GM20000 (cell line): ENCODE results near the gene CXCR5.
A peak's percentile ranks its signal among the peaks of the same experiment; 100 is the strongest.

Experiments
- DNase-seq: peaks from one replicate; pipeline ENCODE4 v3.0.0; 2012; ENCODE audit warnings: low spot score
- TF ChIP-seq, protein P1 (sequence below): IDR thresholded peaks from 2 replicates; pipeline ENCODE4 v1.5.1; 2012; ENCODE audit warnings: mild to moderate bottlenecking, control low read depth; ENCODE audit errors: extremely low read depth, missing control alignments

Gene CXCR5

DNA sequence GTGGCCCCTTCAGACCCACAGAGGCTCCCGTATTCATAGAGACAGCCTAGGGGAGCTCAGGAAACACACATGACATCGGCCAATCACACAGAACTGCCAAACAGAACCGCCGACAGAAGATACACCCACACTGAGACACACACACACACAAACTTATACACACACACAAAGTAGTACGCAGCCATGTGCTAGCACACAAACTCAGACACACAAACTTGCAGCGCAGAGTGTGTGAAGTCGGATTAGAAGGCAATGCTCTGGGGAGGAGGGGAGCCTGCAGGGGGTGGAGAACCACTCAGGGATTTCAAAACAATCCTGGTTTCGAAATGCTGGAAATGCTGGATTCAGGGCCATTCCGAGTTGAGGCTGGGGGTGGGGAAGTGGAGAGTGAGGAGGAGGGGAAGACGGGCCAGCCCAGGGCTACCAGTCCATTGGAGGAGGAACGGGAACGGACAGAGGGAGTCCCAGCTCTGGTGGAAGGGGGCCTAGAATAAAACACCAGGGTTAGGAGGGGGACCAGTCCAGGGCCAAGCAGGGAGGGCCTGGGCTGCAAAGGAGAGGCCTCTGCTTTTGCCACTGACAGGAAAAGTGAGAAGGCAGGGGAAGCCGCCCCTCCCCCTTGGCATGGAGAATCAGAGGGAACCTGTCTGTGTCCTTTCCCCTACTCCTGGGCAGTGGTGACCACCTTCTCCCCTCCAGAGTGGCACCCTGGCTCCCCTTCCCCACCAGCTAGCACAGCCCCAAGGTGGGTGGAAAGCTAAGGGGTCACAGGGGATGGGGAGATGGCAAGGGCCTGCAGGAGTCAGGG, 37.6 kb downstream of the CXCR5 start:
- TF ChIP-seq, protein P1, sequence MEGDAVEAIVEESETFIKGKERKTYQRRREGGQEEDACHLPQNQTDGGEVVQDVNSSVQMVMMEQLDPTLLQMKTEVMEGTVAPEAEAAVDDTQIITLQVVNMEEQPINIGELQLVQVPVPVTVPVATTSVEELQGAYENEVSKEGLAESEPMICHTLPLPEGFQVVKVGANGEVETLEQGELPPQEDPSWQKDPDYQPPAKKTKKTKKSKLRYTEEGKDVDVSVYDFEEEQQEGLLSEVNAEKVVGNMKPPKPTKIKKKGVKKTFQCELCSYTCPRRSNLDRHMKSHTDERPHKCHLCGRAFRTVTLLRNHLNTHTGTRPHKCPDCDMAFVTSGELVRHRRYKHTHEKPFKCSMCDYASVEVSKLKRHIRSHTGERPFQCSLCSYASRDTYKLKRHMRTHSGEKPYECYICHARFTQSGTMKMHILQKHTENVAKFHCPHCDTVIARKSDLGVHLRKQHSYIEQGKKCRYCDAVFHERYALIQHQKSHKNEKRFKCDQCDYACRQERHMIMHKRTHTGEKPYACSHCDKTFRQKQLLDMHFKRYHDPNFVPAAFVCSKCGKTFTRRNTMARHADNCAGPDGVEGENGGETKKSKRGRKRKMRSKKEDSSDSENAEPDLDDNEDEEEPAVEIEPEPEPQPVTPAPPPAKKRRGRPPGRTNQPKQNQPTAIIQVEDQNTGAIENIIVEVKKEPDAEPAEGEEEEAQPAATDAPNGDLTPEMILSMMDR: no peak
- DNase-seq: no peak

- no peak for DNase-seq
- TF ChIP-seq, protein P1: no peak
Observed at GRCh38 chr11:118921929-118922744, 38.4 kb downstream of the CXCR5 start.

- DNase-seq: no peak
- TF ChIP-seq, protein P1: no peak
Observed at GRCh38 chr11:118922745-118923627, 39.3 kb downstream of the CXCR5 start.

DNA sequence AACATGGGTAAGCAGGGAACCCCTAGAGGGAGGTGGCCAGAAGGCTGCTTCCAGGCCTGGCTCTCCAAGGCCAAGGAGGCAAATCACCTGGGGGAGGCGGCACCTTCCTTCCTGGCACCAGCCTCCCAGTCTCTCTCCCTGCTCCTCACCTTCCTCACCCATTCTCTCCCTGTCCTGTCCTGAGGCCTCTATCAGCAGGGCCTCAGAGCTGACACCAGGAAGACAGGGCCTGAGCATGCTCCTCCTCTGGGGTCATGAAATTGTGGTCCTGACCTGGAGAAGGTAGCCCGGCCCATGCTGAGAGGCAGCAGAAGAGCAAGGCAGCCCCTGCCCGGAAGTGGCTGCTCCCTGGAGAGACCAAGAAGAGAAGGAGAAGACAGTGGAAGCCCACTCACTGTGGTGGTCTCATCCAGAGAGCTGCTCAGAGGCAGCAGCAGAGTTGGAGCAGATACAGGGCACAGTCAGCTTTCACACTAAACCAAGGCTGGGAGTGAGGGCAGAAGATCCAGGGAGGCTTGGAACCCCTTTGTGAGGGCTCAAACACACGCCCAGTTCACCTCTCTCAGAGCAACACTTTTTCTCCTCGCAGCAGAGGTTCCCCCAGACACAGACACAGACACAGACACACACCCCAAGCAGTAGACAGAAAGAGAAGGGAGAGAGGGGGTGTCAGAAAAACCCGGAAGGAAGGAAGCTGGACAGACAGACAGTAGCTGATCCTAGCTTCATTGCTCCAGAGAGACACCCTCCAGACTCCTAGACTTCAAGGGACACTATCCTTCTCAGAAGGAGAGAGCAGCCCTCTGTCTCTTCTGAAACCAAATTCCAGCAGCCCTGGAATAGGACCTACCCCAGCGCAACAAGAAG, 40.3 kb downstream of the CXCR5 start:
- TF ChIP-seq, protein P1: no peak
- no peak for DNase-seq

- peak; percentile 86 for DNase-seq
- TF ChIP-seq, protein P1: no peak
Observed at GRCh38 chr11:118924591-118925585, 41.2 kb downstream of the CXCR5 start.
